ENCODE results near the gene PLA2G4B.

Gene PLA2G4B

GRCh38 chr15:41838400-41838897 is at the start of gene PLA2G4B:
TSS of gene PLA2G4B (plus strand) at chr15:41838847. CDS start at chr15:41838914, 67 bp downstream.
- no peak for DNase-seq

- DNase-seq, result peak; percentile 87
These were observed 49.4 kb upstream of the PLA2G4B start for GRCh38 chr15:41789236-41789635.

- no peak for DNase-seq
These were observed 49.0 kb upstream of the PLA2G4B start for GRCh38 chr15:41789662-41790061.

- peak; percentile 74 for DNase-seq
These were observed 48.5 kb upstream of the PLA2G4B start for GRCh38 chr15:41790169-41790568.

- peak; percentile 80 for DNase-seq
These were observed 47.7 kb upstream of the PLA2G4B start for GRCh38 chr15:41790756-41791546.

- no peak for DNase-seq
These were observed 47.1 kb upstream of the PLA2G4B start for GRCh38 chr15:41791547-41791937.

- no peak for DNase-seq
These were observed 46.5 kb upstream of the PLA2G4B start for GRCh38 chr15:41792000-41792637.

- no peak for DNase-seq
These were observed 44.6 kb upstream of the PLA2G4B start for GRCh38 chr15:41794081-41794480.

GRCh38 chr15:41795996-41796856 is 42.4 kb upstream of the PLA2G4B start:
- no peak for DNase-seq

- no peak for DNase-seq
These were observed 41.3 kb upstream of the PLA2G4B start for GRCh38 chr15:41797201-41797944.

GRCh38 chr15:41798607-41799487 is 39.8 kb upstream of the PLA2G4B start:
- DNase-seq, result no peak

- DNase-seq, result no peak
These were observed 39.2 kb upstream of the PLA2G4B start for GRCh38 chr15:41799488-41799805.

GRCh38 chr15:41801185-41801584 is 37.5 kb upstream of the PLA2G4B start:
- DNase-seq, result no peak

- no peak for DNase-seq
These were observed 36.7 kb upstream of the PLA2G4B start for GRCh38 chr15:41801850-41802455.

GRCh38 chr15:41804361-41804760 is 34.3 kb upstream of the PLA2G4B start:
- DNase-seq, result no peak

GRCh38 chr15:41804916-41805666 is 33.6 kb upstream of the PLA2G4B start:
- DNase-seq, result no peak

- DNase-seq, result no peak
These were observed 32.9 kb upstream of the PLA2G4B start for GRCh38 chr15:41805711-41806110.

GRCh38 chr15:41806291-41807181 is 32.1 kb upstream of the PLA2G4B start:
- DNase-seq, result peak; percentile 38

- no peak for DNase-seq
These were observed 29.5 kb upstream of the PLA2G4B start for GRCh38 chr15:41809121-41809520.

Data from hematopoietic multipotent progenitor cell treated with erythropoietin and hydrocortisone succinate and interleukin-3 and kit ligand, for 4 days (in vitro differentiated cells).